Adrenal gland (tissue), 12 donors: ENCODE data around the gene CTLA4. TPM values are rescaled to one million over a fixed set of nuclear protein-coding genes. Genes with fewer than 3 reads are reported as not detected.
A peak's percentile ranks its signal among the peaks of the same experiment; 100 is the strongest.

Source experiments
- DNase-seq, 7 donors: peaks; one replicate each; pipeline ENCODE4 v3.0.0-alpha.2; 2019 to 2020
- H3K27ac ChIP-seq, 5 donors: fragments of 200-600 bp; sonication (generic) in 4 of 5; 1 replicate in 3 of 5; 2 replicates in 2 of 5; pipeline versions ENCODE4 v1.5.1 to v1.8.0; 2016 to 2020; ENCODE audit warnings: mild to moderate bottlenecking in 1 of 5
- H3K27me3 ChIP-seq: fragments of 200-600 bp; 2 replicates; pipeline ENCODE4 v1.8.0; 2021
- H3K36me3 ChIP-seq, 2 donors: fragments of 200-600 bp; replicated peaks in 1 of 2; 1 replicate in 1 of 2; 2 replicates in 1 of 2; pipeline versions ENCODE4 v1.5.1 to v1.8.0; 2018 to 2022
- H3K4me1 ChIP-seq, 2 donors: fragments of 200-600 bp; replicated peaks in 1 of 2; 1 replicate in 1 of 2; 2 replicates in 1 of 2; pipeline versions ENCODE4 v1.5.1 to v1.8.0; 2018 to 2021
- H3K4me3 ChIP-seq, 4 donors: fragments of 200-600 bp; sonication (generic) in 3 of 4; one replicate each; pipeline ENCODE4 v1.5.1; 2016 to 2018
- H3K9me3 ChIP-seq, 3 donors: fragments of 200-600 bp; sonication (generic) in 1 of 3; replicated peaks in 1 of 3; 1 replicate in 2 of 3; 2 replicates in 1 of 3; pipeline versions ENCODE4 v1.5.1 to v1.8.0; 2016 to 2021
- POLR2A ChIP-seq, 2 donors: fragments of 450-650 bp; IDR thresholded peaks; one replicate each; pipeline ENCODE4 v1.6.1; 2017; ENCODE audit warnings: antibody characterized with exemption in 2 of 2, mild to moderate bottlenecking in 2 of 2, moderate library complexity in 1 of 2
- WGBS, 4 donors: extraction: QIAGEN DNeasy Blood & Tissue Kit in 2 of 4; methylation state at CpG; one replicate each; pipeline versions ENCODE4 v1.1.5 to v1.1.7; 2013 to 2017; 5-methylcytosine and 5-hydroxymethylcytosine counted together
- intact Hi-C, 2 donors: fragments of 100-400 bp; cut with DNase I; formaldehyde crosslinking; loops; one replicate each; pipeline versions ENCODE4 v1.14.1 to v1.15.0; 2022 to 2023
- polyA plus RNA-seq, 3 donors: library from polyadenylated mRNA; stranded (reverse); fragments of 200-250 nt in 2 of 3; fragments of 350-450 nt in 1 of 3; fragmentation: Illumina TruSeq in 1 of 3; extraction: RNeasy Lipid Tissue Mini Kit (QIAGEN cat#74804) in 1 of 3; gene quantifications; one replicate each; pipeline ENCODE4 v1.2.3, GENCODE V29; 2013 to 2014
- total RNA-seq, 9 donors: library from RNA; depleted of rRNA in 4 of 9; stranded (reverse); fragments of >200 nt in 4 of 9; fragments of 120-200 nt in 1 of 9; fragmentation: NEBNext Ultra II Directional in 1 of 9; extraction: Animal tissue kit (Norgen Biotek cat#: 25700) in 1 of 9; gene quantifications; one replicate each; pipeline versions ENCODE4 v1.1.0 to v1.2.4, GENCODE V29; 2013 to 2023
- TF ChIP-seq, protein P1 (sequence below), 6 experiments: fragments of 450-650 bp in 4 of 6; fragments of 200-600 bp in 2 of 6; sonication (generic) in 1 of 6; IDR thresholded peaks; 1 replicate in 5 of 6; 2 replicates in 1 of 6; pipeline versions ENCODE4 v1.5.1 to v1.8.0; 2016 to 2021; ENCODE audit warnings: antibody characterized with exemption in 6 of 6, mild to moderate bottlenecking in 2 of 6, moderate library complexity in 1 of 6
- donor health status: healthy with polysubstance abuse.
- donor health status: Bipolar disorder and iron deficiency.
- donor health status: DM: yes; HTN: yes; CAD: no.
- donor health status: DM: no; HTN: no; CAD: no.
- donor health status: DM: no; HTN: no; CAD: no.
- donor health status: DM: yes; HTN: yes; CAD: no.

The CTLA4 gene
- total and polyA plus RNA-seq, 12 donors: 0.03 to 0.50 (median 0.10) TPM; not detected in 8

GRCh38 chr2:203870941-203871340, 3.4 kb downstream of the CTLA4 start:
- no peaks in the 10 kb centered on the region for H3K4me1 ChIP-seq
- WGBS, 4 donors: 62 to 86% (median 75%) methylated on average over 2 of the region's 2 CpGs
- no peaks in the 10 kb centered on the region for H3K36me3 ChIP-seq
- H3K9me3 ChIP-seq: no peaks in the 10 kb centered on the region
- no peak for TF ChIP-seq POLR2A (IDR thresholded peaks at IDR 0.05)
- TF ChIP-seq, protein P1, sequence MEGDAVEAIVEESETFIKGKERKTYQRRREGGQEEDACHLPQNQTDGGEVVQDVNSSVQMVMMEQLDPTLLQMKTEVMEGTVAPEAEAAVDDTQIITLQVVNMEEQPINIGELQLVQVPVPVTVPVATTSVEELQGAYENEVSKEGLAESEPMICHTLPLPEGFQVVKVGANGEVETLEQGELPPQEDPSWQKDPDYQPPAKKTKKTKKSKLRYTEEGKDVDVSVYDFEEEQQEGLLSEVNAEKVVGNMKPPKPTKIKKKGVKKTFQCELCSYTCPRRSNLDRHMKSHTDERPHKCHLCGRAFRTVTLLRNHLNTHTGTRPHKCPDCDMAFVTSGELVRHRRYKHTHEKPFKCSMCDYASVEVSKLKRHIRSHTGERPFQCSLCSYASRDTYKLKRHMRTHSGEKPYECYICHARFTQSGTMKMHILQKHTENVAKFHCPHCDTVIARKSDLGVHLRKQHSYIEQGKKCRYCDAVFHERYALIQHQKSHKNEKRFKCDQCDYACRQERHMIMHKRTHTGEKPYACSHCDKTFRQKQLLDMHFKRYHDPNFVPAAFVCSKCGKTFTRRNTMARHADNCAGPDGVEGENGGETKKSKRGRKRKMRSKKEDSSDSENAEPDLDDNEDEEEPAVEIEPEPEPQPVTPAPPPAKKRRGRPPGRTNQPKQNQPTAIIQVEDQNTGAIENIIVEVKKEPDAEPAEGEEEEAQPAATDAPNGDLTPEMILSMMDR (IDR thresholded peaks at IDR 0.05): no peak
- no peak overlapping the region for H3K4me3 ChIP-seq
- no peaks in the 10 kb centered on the region for H3K27me3 ChIP-seq
- H3K27ac ChIP-seq: peak overlapping the region in 1 of 5 donors; percentile 70
- no peak for DNase-seq
- intact Hi-C loops: no loop called here

DNA sequence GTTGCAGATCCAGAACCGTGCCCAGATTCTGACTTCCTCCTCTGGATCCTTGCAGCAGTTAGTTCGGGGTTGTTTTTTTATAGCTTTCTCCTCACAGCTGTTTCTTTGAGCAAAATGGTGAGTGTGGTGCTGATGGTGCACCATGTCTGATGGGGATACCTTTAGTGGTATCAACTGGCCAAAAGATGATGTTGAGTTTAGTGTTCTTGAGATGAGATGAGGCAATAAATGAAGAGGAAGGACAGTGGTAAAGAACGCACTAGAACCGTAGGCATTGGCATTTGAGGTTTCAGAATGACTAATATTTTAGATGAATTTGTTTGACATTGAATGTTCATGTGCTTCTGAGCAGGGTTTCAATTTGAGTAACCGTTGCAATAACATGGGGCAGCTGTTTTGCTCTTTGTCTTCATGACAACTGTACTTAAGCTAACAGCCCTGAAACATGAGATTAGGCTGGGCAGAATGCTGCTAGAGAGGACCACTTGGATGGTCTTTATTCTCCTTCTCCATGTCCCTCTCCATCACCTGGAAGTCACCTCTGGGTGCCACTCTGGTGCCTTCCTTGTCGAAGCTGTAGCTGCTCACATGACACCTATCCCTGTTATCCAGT, 3.9 kb downstream of the CTLA4 start:
- H3K4me3 ChIP-seq: no peak overlapping the region
- WGBS, 4 donors: 63 to 73% (median 68%) methylated on average over 6 of the region's 6 CpGs
- no peaks in the 10 kb centered on the region for H3K9me3 ChIP-seq
- intact Hi-C loops: no loop called here
- H3K27me3 ChIP-seq: no peaks in the 10 kb centered on the region
- DNase-seq: no peak
- H3K4me1 ChIP-seq: no peaks in the 10 kb centered on the region
- no peaks in the 10 kb centered on the region for H3K36me3 ChIP-seq
- H3K27ac ChIP-seq: peak overlapping the region in 1 of 5 donors; percentile 70
- TF ChIP-seq POLR2A (IDR thresholded peaks at IDR 0.05): no peak
- TF ChIP-seq, protein P1 (IDR thresholded peaks at IDR 0.05): no peak

DNA sequence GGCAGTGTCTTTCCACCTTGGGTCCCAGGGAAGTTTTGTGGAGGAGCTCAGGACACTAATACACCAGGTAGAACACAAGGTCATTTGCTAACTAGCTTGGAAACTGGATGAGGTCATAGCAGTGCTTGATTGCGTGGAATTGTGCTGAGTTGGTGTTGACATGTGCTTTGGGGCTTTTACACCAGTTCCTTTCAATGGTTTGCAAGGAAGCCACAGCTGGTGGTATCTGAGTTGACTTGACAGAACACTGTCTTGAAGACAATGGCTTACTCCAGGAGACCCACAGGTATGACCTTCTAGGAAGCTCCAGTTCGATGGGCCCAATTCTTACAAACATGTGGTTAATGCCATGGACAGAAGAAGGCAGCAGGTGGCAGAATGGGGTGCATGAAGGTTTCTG, 5.9 kb downstream of the CTLA4 start:
- H3K27ac ChIP-seq: no peak overlapping the region
- no peaks in the 10 kb centered on the region for H3K9me3 ChIP-seq
- no peak for DNase-seq
- H3K4me3 ChIP-seq: no peak overlapping the region
- TF ChIP-seq, protein P1 (IDR thresholded peaks at IDR 0.05): no peak
- TF ChIP-seq POLR2A (IDR thresholded peaks at IDR 0.05): no peak
- H3K27me3 ChIP-seq: no peaks in the 10 kb centered on the region
- intact Hi-C loops: no loop called here
- H3K36me3 ChIP-seq: no peaks in the 10 kb centered on the region
- no peaks in the 10 kb centered on the region for H3K4me1 ChIP-seq
- WGBS, 4 donors: 83 to 95% (median 84%) methylated on average over 2 of the region's 2 CpGs

- intact Hi-C loops: no loop called here
- H3K4me3 ChIP-seq: no peak overlapping the region
- no peaks in the 10 kb centered on the region for H3K4me1 ChIP-seq
- no peaks in the 10 kb centered on the region for H3K27me3 ChIP-seq
- H3K36me3 ChIP-seq: no peaks in the 10 kb centered on the region
- no peak overlapping the region for H3K27ac ChIP-seq
- H3K9me3 ChIP-seq: no peaks in the 10 kb centered on the region
- no peak for DNase-seq
- TF ChIP-seq, protein P1 (IDR thresholded peaks at IDR 0.05): no peak
- no peak for TF ChIP-seq POLR2A (IDR thresholded peaks at IDR 0.05)
- WGBS, 4 donors: 70 to 87% (median 72%) methylated on average over 5 of the region's 5 CpGs
Measured at GRCh38 chr2:203873921-203874631, 6.5 kb downstream of the CTLA4 start.
